22Rv1 (cell line): ENCODE measurements around the gene PCDHGA7.

ENCODE experiments used
- CTCF ChIP-seq: fragments of 450-650 bp; IDR thresholded peaks from 2 replicates; pipeline ENCODE4 v1.5.1; 2017; ENCODE audit warnings: mild to moderate bottlenecking
- ZFX ChIP-seq: fragments of 450-650 bp; IDR thresholded peaks from 2 replicates; pipeline ENCODE4 v1.6.1; 2017; ENCODE audit warnings: antibody characterized with exemption, borderline replicate concordance

- TF ChIP-seq CTCF = no peak
- TF ChIP-seq ZFX = no peak
These were observed 38.9 kb downstream of the PCDHGA7 start for GRCh38 chr5:141421489-141421855.
